Measurements from ENCODE around the gene ADPRM.

DNA sequence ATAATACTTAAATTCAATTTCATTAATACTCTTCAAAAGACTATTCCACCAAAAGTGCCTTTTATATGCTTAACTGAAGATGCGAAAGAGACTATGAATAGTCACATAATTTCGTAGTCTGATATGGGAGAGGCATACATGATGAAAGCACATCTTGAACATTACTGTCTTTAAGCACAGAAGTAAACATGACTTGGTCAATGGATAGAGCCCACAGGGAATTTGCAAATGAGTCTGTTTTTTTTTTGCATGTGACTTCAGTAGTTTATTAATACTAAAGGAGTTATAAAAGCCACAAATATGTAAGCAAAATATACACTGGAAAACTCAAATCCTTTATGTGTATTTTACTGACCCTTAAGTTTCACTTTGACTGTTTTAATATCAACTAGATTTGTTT lies 15.9 kb downstream of the ADPRM start:
- no peak for TF ChIP-seq POLR2A (IDR thresholded peaks at IDR 0.05)
- TF ChIP-seq, protein P1, sequence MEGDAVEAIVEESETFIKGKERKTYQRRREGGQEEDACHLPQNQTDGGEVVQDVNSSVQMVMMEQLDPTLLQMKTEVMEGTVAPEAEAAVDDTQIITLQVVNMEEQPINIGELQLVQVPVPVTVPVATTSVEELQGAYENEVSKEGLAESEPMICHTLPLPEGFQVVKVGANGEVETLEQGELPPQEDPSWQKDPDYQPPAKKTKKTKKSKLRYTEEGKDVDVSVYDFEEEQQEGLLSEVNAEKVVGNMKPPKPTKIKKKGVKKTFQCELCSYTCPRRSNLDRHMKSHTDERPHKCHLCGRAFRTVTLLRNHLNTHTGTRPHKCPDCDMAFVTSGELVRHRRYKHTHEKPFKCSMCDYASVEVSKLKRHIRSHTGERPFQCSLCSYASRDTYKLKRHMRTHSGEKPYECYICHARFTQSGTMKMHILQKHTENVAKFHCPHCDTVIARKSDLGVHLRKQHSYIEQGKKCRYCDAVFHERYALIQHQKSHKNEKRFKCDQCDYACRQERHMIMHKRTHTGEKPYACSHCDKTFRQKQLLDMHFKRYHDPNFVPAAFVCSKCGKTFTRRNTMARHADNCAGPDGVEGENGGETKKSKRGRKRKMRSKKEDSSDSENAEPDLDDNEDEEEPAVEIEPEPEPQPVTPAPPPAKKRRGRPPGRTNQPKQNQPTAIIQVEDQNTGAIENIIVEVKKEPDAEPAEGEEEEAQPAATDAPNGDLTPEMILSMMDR (IDR thresholded peaks at IDR 0.05): no peak

Data from right lobe of liver (tissue), 4 donors.